Measurements from ENCODE around the gene UBR3. TPM values are rescaled to one million over a fixed set of nuclear protein-coding genes. Genes with fewer than 3 reads are reported as not detected.

The UBR3 gene
- total and polyA plus RNA-seq, 2 experiments from 2014 or later, result 10.7 to 28.0 TPM

DNA sequence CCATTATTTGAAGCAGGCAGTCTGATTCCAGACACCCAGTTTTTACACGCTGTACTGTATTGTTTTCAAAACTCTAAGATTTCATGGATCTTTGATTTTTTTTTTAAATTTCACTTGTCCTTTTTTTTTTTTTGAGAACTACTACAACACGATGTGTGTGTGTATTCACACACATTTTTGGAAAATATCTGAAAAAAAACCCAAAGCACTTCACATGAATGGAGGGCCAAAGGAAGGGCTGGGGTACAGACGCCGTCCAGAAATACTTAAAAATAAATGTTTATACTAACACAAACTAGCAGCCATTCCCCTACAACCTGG lies 28.9 kb upstream of the UBR3 start:
- no peak overlapping the region; the same call in 1 of the 2 replicates for H3K27ac Mint-ChIP-seq
- H3K36me3 Mint-ChIP-seq (ENCODE audit: low read depth), result peaks cover 28% of the 10 kb centered on the region; the same call in 2 of the 3 replicates
- H3K4me1 Mint-ChIP-seq, result peaks cover 24% of the 10 kb centered on the region

DNA sequence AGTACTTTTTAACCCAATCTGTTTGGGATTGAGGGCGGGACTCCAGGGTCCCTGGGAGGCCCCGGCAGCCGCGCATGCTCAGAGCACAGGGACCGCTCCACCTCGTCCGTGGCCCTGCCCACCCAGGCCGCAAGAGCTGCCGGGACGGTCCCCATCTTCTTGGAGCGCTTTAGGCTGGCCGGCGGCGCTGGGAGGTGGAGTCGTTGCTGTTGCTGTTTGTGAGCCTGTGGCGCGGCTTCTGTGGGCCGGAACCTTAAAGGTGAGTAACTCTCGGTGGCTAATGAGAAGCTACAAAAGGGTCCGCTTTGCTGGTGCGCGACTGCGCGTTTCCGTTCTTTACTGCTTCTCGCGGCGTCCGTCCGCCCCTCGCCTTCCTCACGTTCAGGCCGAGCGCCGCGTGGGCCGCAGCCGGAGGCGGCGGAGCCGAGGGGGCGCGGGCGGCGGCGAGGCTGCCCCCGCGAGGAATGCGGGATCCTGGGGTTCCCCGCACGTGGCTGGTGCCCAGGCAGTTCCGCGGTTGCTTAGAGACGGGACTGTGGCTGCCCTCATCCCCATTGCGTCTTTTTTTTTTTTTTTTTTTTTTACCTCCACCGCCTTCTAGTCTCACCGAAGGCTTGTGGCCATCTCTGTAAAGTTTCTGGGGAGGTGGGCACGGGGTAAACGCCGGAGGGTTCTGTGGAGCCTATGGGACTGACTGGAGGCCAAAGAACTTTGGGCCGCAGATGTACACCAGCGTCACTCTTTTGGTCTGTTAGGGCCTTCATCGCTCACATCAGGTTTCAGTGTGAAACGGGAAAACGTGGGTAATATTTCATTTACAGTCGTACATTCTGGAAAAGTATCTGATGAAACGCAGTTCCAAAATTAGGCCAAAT lies 28.3 kb upstream of the UBR3 start, which contains the start of gene SSB:
SSB (plus strand) TSS at position 154 of the 875 bp plus-strand sequence. CDS start 2,090 bp downstream, outside the sequence.
- H3K79me2 ChIP-seq (replicated peaks; ENCODE audit: insufficient read depth), result peaks cover 52% of the 10 kb centered on the region
- Mint-ChIP-seq H3K9me3 (peaks cover 3% of the 10 kb centered on the region; the same call in 1 of the 3 replicates), H3K4me3 (peak within 1 kb of the TSS; percentile 92), H3K27me3 (ENCODE audit: insufficient read depth, low read depth, poor library complexity) (no peaks in the 10 kb centered on the region), H3K4me1 (peaks cover 24% of the 10 kb centered on the region), H3K36me3 (ENCODE audit: low read depth) (peaks cover 33% of the 10 kb centered on the region; the same call in 2 of the 3 replicates), H3K27ac (peak within 1 kb of the TSS; percentile 84)
- TF ChIP-seq, protein P1, sequence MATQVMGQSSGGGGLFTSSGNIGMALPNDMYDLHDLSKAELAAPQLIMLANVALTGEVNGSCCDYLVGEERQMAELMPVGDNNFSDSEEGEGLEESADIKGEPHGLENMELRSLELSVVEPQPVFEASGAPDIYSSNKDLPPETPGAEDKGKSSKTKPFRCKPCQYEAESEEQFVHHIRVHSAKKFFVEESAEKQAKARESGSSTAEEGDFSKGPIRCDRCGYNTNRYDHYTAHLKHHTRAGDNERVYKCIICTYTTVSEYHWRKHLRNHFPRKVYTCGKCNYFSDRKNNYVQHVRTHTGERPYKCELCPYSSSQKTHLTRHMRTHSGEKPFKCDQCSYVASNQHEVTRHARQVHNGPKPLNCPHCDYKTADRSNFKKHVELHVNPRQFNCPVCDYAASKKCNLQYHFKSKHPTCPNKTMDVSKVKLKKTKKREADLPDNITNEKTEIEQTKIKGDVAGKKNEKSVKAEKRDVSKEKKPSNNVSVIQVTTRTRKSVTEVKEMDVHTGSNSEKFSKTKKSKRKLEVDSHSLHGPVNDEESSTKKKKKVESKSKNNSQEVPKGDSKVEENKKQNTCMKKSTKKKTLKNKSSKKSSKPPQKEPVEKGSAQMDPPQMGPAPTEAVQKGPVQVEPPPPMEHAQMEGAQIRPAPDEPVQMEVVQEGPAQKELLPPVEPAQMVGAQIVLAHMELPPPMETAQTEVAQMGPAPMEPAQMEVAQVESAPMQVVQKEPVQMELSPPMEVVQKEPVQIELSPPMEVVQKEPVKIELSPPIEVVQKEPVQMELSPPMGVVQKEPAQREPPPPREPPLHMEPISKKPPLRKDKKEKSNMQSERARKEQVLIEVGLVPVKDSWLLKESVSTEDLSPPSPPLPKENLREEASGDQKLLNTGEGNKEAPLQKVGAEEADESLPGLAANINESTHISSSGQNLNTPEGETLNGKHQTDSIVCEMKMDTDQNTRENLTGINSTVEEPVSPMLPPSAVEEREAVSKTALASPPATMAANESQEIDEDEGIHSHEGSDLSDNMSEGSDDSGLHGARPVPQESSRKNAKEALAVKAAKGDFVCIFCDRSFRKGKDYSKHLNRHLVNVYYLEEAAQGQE (IDR thresholded peaks at IDR 0.05; ENCODE audit: unreplicated experiment), result no peak
- TF ChIP-seq, protein P2, sequence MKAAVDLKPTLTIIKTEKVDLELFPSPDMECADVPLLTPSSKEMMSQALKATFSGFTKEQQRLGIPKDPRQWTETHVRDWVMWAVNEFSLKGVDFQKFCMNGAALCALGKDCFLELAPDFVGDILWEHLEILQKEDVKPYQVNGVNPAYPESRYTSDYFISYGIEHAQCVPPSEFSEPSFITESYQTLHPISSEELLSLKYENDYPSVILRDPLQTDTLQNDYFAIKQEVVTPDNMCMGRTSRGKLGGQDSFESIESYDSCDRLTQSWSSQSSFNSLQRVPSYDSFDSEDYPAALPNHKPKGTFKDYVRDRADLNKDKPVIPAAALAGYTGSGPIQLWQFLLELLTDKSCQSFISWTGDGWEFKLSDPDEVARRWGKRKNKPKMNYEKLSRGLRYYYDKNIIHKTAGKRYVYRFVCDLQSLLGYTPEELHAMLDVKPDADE (IDR thresholded peaks at IDR 0.05), result 0 out of 2 replicates have a peak, but pooled peaks have one; percentile 40
- peak; percentile 99 for TF ChIP-seq POLR2AphosphoS5 (IDR thresholded peaks at IDR 0.05; ENCODE audit: low read depth)
- ATAC-seq (peak; percentile 98), DNase-seq (ENCODE audit: low spot score) (peak; percentile 95)
- peaks cover 28% of the 10 kb centered on the region; the same call in 1 of the 2 replicates for H3K36me3 ChIP-seq (ENCODE audit: insufficient read depth)
- H3K4me2 ChIP-seq, result peak within 1 kb of the TSS; percentile 94
- peak within 1 kb of the TSS; percentile 97 for H2AFZ ChIP-seq
- peak within 1 kb of the TSS; percentile 97 for H3K4me3 ChIP-seq
- H3F3A ChIP-seq (replicated peaks; ENCODE audit: low read depth), result 0 out of 2 replicates have a peak, but pooled peaks cover 3% of the 10 kb centered on the region
- H3K27me3 ChIP-seq (ENCODE audit: insufficient read depth), result no peaks in the 10 kb centered on the region
- peak within 1 kb of the TSS; percentile 97 for H3K27ac ChIP-seq (ENCODE audit: low read depth)
- H3K9me2 ChIP-seq (ENCODE audit: insufficient read depth), result no peaks in the 10 kb centered on the region
- peaks cover 19% of the 10 kb centered on the region for H4K20me1 ChIP-seq (replicated peaks; ENCODE audit: insufficient read depth)
- H3K4me1 ChIP-seq (ENCODE audit: insufficient read depth), result peaks cover 14% of the 10 kb centered on the region

More for the DNA sequence above, 28.9 kb upstream of the UBR3 start:
- peaks cover 14% of the 10 kb centered on the region for H3K4me1 ChIP-seq (ENCODE audit: insufficient read depth)
- Mint-ChIP-seq H3K4me3 (peak overlapping the region; percentile 92), H3K27me3 (ENCODE audit: insufficient read depth, low read depth, poor library complexity) (no peaks in the 10 kb centered on the region), H3K9me3 (peaks cover 3% of the 10 kb centered on the region; the same call in 1 of the 3 replicates)
- DNase-seq (ENCODE audit: low spot score), result no peak
- TF ChIP-seq JUNB (IDR thresholded peaks at IDR 0.05; ENCODE audit: unreplicated experiment), result no peak
- peaks cover 46% of the 10 kb centered on the region for H3K79me2 ChIP-seq (replicated peaks; ENCODE audit: insufficient read depth)
- no peak for ATAC-seq
- peaks cover 19% of the 10 kb centered on the region for H4K20me1 ChIP-seq (replicated peaks; ENCODE audit: insufficient read depth)
- no peaks in the 10 kb centered on the region for H3K27me3 ChIP-seq (ENCODE audit: insufficient read depth)
- peak overlapping the region; percentile 35 for H2AFZ ChIP-seq
- H3K4me2 ChIP-seq, result peak overlapping the region; percentile 94
- H3K4me3 ChIP-seq, result peak overlapping the region; percentile 97
- H3F3A ChIP-seq (replicated peaks; ENCODE audit: low read depth), result 0 out of 2 replicates have a peak, but pooled peaks cover 3% of the 10 kb centered on the region
- H3K9me2 ChIP-seq (ENCODE audit: insufficient read depth), result no peaks in the 10 kb centered on the region
- peak overlapping the region; percentile 97 for H3K27ac ChIP-seq (ENCODE audit: low read depth)
- H3K36me3 ChIP-seq (ENCODE audit: insufficient read depth), result peaks cover 28% of the 10 kb centered on the region; the same call in 1 of the 2 replicates

Data from GM23338 (cell line).